NCI-H146 treated with DMSO at 0.1 percent for 48 hours (cell line): ENCODE data around the gene TRERF1.

Experiments used
- DNase-seq: peaks from one replicate; lab custom pipeline; 2025; ENCODE audit not compliant: unreplicated experiment; lab: John Stamatoyannopoulos, UW

The TRERF1 gene

DNA sequence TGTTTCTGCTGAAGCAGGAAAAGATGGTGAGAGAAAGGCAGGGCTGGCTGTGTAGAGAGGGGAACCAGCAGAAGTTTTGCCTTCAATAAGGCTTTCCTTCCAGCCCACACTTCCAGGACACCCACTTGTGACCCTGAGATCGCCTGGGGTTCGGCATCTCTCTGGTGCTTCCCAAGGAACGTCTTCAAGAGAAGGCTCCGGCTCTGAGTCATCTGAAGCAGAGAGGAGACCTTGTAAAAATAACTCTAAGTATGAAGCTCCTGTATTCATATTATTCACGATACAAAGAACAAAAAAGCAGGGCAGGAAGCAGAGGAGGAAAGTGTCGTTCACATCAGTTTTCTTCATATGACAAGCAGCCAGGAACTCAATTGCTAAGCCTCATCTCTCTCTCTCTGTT is 138.7 kb downstream of the TRERF1 start:
- no peak for DNase-seq

DNA sequence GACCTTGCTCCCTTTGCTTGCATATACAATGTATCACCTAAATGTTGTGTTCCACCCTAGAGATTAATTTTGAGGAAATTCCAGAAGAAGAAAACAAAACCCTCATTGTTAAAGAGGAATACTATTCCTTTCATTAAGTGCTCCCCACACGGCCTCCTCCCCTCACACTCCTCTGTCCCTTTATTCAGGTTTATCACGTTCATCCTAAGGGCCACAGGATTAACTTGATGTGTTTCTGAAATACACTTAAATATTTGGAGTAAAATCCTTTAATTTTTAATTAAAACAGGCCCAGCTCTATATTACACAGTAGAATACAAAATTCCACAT is 144.6 kb downstream of the TRERF1 start:
- DNase-seq = no peak

DNA sequence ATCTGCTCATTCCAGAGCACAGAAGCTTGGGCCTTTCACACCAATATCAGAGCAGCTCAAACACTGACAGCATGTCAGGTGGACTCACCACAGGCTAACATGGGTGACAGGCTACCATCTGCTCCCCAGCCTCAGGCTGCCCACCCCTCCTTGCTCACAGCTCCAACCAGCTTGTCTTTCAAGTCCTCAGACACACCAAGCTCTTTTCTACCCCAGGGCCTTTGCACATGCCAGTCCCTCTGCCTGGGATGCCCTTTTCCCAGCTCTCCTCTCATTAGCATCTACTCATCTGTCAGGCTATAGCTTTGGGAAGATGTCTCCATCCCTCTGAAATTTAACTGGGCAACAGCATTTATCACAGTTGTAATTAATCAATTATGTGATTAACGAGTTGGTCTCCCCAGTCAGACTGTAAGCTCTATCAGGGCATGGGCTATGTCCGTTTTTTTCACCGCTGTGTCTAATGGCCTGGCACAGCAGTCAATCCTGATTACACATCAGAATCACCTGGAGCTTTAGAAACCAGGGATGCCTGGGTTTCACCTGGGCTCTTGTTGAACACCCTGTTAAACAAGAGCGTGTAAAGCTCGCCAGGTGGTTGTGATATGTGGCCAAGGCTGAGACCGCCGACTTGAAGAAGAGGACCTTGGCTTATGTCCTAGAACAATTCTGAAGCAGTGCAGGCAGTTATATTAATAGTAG is 145.1 kb downstream of the TRERF1 start:
- no peak for DNase-seq

- DNase-seq = no peak
Observed at GRCh38 chr6:42304053-42304712, 147.5 kb downstream of the TRERF1 start.

- no peak for DNase-seq
Observed at GRCh38 chr6:42302411-42302810, 149.3 kb downstream of the TRERF1 start.

- no peak for DNase-seq
Observed at GRCh38 chr6:42301986-42302385, 149.7 kb downstream of the TRERF1 start.

- no peak for DNase-seq
Observed at GRCh38 chr6:42300701-42301100, 151.0 kb downstream of the TRERF1 start.

- no peak for DNase-seq
Observed at GRCh38 chr6:42300185-42300584, 151.5 kb downstream of the TRERF1 start.

DNA sequence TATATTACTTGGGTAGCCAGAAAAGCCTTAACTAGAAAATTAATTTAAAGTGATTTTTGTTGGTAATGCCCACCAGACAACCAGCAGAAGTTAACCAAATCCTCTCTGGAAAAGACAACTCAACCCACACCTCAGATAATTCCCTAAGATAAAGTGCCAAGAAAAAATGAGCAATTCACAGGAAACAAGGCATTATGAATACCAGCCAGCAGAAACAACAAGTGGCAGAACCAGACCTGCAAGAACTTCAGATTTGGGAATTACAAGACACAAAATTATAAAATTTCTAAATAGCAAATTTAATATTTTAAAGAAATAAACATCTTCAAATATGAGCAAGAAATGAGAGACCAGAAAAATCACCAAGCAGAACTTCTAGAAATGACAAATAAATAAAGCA is 154.1 kb downstream of the TRERF1 start:
- DNase-seq = no peak

- DNase-seq = no peak
Observed at GRCh38 chr6:42296614-42297013, 155.1 kb downstream of the TRERF1 start.

GRCh38 chr6:42295677-42296076 is 156.0 kb downstream of the TRERF1 start:
- DNase-seq = no peak

GRCh38 chr6:42295181-42295580 is 156.5 kb downstream of the TRERF1 start:
- no peak for DNase-seq

GRCh38 chr6:42294759-42295158 is 157.0 kb downstream of the TRERF1 start:
- no peak for DNase-seq

DNA sequence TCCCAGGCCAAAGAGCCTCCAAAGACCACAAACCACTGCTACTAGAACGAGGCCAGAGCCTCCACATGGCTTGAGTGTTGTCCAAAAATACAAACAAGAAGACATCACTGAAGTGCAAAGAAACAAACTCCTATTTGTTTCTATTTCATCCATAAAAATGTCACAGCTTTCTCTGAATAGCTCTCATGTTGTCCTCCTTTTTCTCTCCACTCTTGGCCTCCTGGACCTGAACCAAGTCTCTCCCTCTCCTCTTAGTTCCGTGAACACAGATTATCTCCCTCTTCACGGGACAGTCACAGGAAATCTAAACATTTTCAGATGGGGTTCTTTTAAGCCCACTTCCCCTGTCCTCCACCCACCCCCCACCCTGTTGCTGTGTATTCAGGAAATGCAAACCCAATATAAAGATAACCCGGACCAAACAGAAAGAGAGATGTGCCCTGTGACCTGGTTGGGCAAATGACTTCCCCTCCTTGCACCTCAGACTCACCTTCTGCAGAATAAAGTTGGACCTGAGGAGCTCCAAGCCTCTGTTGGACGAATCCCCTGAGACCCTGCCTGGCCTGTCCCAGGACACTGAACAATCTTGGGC is 158.2 kb downstream of the TRERF1 start:
- DNase-seq = no peak

DNA sequence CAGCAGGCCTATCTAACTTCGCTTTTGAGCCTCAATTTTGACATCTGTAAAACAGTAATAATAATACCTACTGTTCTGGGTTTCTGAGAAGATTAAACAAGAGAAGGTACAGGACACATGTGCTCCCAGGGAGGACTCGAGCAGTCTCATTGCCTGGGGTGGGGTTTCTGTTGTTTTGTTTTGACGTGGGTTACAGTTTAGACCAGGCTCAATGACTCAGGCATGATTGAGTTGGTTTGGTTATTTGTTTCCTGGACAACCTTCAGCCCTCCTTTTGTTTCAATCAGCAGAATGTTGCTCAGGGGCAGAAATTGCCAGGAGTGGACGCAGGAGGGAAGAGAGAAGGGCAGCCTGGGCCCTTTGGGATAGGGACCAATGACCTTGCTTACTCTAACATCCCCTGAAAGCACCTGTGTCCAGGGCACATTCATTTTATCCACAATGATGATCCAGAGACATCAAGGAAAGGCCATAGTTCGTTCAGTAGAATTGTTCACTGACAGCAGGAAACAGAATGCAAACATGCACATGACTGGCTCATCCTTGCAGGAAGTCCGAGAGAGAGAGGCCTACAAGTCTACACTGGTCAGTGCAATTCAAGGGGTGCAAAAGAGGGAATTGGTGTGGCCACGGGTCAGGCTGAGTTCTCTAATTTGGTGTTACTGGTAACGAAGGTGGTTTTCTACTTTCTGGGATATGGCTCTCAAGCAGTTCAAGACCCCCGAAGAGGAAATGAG is 159.6 kb downstream of the TRERF1 start:
- DNase-seq = no peak

DNA sequence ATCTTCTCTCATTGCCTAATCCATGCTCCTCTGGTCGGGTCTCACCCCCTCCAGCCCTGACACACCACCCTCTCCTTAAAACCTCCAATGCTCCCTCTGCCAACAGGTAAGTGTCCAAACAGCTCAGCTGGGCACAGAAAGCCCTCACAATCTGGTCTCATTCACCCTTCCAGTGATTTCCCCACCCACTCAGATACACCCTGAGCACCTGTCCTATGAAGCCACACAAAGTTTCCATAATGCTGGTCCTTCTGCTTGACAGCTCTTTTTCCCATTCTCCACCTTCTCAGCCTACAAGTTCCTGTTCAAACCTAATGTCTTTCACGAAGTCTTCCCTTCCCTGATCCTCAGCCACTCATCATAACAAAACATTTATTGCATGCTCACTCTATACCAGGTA is 164.0 kb downstream of the TRERF1 start:
- DNase-seq = no peak

- no peak for DNase-seq
Observed at GRCh38 chr6:42281570-42281969, 170.2 kb downstream of the TRERF1 start.

- DNase-seq = no peak
Observed at GRCh38 chr6:42280966-42281533, 170.7 kb downstream of the TRERF1 start.

GRCh38 chr6:42279966-42280629 is 171.6 kb downstream of the TRERF1 start:
- DNase-seq = no peak

GRCh38 chr6:42279144-42279781 is 172.5 kb downstream of the TRERF1 start:
- DNase-seq = no peak
